ENCODE measurements around the gene MTUS2. TPM values are rescaled to one million over a fixed set of nuclear protein-coding genes. Genes with fewer than 3 reads are reported as not detected.

Gene MTUS2
- total and polyA plus RNA-seq, 10 donors = 0.20 to 3.2 (median 0.85) TPM

- 74 to 81% (median 77%) methylated on average over 13 to 14 of the region's 14 CpGs for WGBS, 5 donors
- DNase-seq = peak; percentile 69
- intact Hi-C loops (cut with DNase I; ENCODE audit: low total_unique reads) = loop anchor here (5.0 kb wide), 2 partner anchors 200 to 610 kb away; no protein-coding TSS in a partner anchor
Observed at GRCh38 chr13:29507356-29507755, 687.2 kb downstream of the MTUS2 start.

DNA sequence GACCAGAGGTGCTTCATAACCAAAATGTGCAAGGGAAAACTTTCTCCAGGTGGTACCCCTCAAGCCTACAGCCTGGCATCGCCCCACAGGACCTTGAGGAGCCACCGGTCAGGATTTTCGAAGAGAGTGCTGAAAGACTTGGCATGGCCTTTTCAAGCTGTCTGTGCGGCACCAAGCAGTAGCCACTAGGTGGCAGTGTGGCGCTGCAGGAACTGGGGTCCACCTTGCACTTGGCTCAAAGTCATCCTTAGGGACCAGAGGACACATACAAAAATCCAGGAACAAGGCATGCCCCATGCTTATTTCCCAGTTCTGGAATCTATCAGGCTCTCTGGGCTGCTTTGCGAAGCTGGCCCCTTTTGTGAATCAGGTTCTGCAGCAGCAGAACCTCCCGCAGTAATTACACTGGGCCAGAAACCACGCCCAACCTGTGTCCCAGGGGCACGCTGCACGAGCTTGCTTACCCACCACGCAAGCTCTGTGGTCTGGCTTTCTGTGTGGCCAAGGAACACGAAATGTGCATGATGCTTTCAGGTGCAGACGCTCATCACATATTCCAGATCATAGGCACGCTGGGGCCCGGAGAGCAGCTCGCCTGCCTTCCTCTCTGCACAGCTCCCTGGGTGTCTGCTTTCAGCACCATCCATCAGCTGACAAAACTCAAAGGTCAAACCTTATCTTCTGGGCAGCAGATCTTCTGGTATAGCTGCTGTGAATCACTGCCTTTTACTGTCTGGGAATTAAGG is 688.2 kb downstream of the MTUS2 start:
- DNase-seq = peak; percentile 93
- Histone ChIP-seq H3K27ac (no peak overlapping the region), H3K4me3 (no peak overlapping the region), H3K36me3 (peaks cover 0 to 34% (median under 1%) of the 10 kb centered on the region in 6 donors), H3K4me1 (peaks cover 0 to 20% (median 9%) of the 10 kb centered on the region in 6 donors), H3K27me3 (replicated peaks in 1 of 7) (peaks cover 0 to 27% (median 3%) of the 10 kb centered on the region in 7 donors), H3K9me3 (no peaks in the 10 kb centered on the region)
- 51 to 56% (median 53%) methylated on average over 15 to 16 of the region's 16 CpGs for WGBS, 5 donors
- intact Hi-C loops (cut with DNase I; ENCODE audit: low total_unique reads) = loop anchor here (5.0 kb wide), 2 partner anchors 199 to 609 kb away; no protein-coding TSS in a partner anchor
- peak in 2 of 3 donors; percentile 42 to 51 for TF ChIP-seq POLR2AphosphoS5 (IDR thresholded peaks at IDR 0.05)
- peak; percentile 75 to 98 (median 95) for TF ChIP-seq CTCF (IDR thresholded peaks at IDR 0.05 in 8 of 11, conservative IDR thresholded peaks at IDR 0.05 in 3 of 11)
- TF ChIP-seq POLR2A (IDR thresholded peaks at IDR 0.05) = no peak

More at GRCh38 chr13:29507356-29507755, 687.2 kb downstream of the MTUS2 start:
- Histone ChIP-seq H3K27ac (no peak overlapping the region), H3K36me3 (peaks cover 0 to 25% (median 0%) of the 10 kb centered on the region in 6 donors), H3K4me3 (no peak overlapping the region), H3K4me1 (peaks cover 0 to 12% (median 10%) of the 10 kb centered on the region in 6 donors), H3K27me3 (replicated peaks in 1 of 7) (peaks cover 0 to 36% (median 4%) of the 10 kb centered on the region in 7 donors), H3K9me3 (no peaks in the 10 kb centered on the region)
- TF ChIP-seq CTCF (IDR thresholded peaks at IDR 0.05 in 8 of 11, conservative IDR thresholded peaks at IDR 0.05 in 3 of 11) (no peak), POLR2AphosphoS5 (IDR thresholded peaks at IDR 0.05) (peak in 1 of 3 donors; percentile 24)

DNA sequence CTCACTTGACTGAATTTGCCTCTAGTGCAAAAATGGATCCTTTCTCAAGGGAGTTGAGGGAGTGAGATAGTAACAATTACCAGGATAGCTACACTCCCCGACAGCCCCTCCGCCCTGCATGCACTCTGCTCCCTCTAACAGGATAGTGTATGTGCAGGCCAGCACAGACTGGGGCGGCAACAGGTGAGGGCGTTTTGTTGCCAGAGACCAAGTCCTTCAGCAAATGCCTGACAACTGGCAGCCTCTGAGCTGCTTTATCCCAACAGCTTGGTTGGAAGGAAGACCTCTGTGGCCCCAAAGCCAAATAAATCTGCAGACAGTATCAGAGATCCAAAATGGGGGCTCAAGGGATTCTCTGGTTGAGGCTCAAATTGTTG is 688.7 kb downstream of the MTUS2 start:
- intact Hi-C loops (cut with DNase I; ENCODE audit: low total_unique reads) = loop anchor here (5.0 kb wide), 2 partner anchors 198 to 608 kb away; no protein-coding TSS in a partner anchor
- Histone ChIP-seq H3K27ac (no peak overlapping the region), H3K36me3 (peaks cover 0 to 40% (median 3%) of the 10 kb centered on the region in 6 donors), H3K4me3 (no peak overlapping the region), H3K4me1 (peaks cover 0 to 25% (median 12%) of the 10 kb centered on the region in 6 donors), H3K27me3 (replicated peaks in 1 of 7) (peaks cover 0 to 22% (median 0%) of the 10 kb centered on the region in 7 donors), H3K9me3 (no peaks in the 10 kb centered on the region)
- DNase-seq = peak; percentile 59
- TF ChIP-seq POLR2A (IDR thresholded peaks at IDR 0.05) = no peak
- no peak for TF ChIP-seq CTCF (IDR thresholded peaks at IDR 0.05 in 8 of 11, conservative IDR thresholded peaks at IDR 0.05 in 3 of 11)
- no peak for TF ChIP-seq POLR2AphosphoS5 (IDR thresholded peaks at IDR 0.05)
- 70 to 97% (median 94%) methylated on average over 4 of the region's 4 CpGs for WGBS, 5 donors

- Histone ChIP-seq H3K9me3 (no peaks in the 10 kb centered on the region), H3K36me3 (peaks cover 0 to 52% (median 13%) of the 10 kb centered on the region in 6 donors), H3K4me1 (peaks cover 0 to 37% (median 22%) of the 10 kb centered on the region in 6 donors), H3K27ac (no peak overlapping the region), H3K27me3 (replicated peaks in 1 of 7) (peaks cover 0 to 10% (median 0%) of the 10 kb centered on the region in 7 donors), H3K4me3 (no peak overlapping the region)
- WGBS, 5 donors = 92 to 98% (median 94%) methylated on average over 14 of the region's 14 CpGs
- TF ChIP-seq POLR2AphosphoS5 (IDR thresholded peaks at IDR 0.05) (no peak), POLR2A (IDR thresholded peaks at IDR 0.05) (no peak), CTCF (IDR thresholded peaks at IDR 0.05 in 8 of 11, conservative IDR thresholded peaks at IDR 0.05 in 3 of 11) (no peak)
- intact Hi-C loops (cut with DNase I; ENCODE audit: low total_unique reads) = loop anchor here (5.0 kb wide), 2 partner anchors 197 to 607 kb away; no protein-coding TSS in a partner anchor
- DNase-seq = peak; percentile 65
Observed at GRCh38 chr13:29509999-29510589, 690.0 kb downstream of the MTUS2 start.
